AG09319 (cell line): ENCODE measurements around the gene BBS9.

Experiments
- DNase-seq: peaks from one replicate; pipeline ENCODE4 v3.0.0-alpha.2; 2010; ENCODE audit warnings: low read depth; ENCODE audit errors: extremely low read depth
- CTCF ChIP-seq: IDR thresholded peaks from 2 replicates; pipeline ENCODE4 v1.5.1; 2011; ENCODE audit warnings: low read depth, mild to moderate bottlenecking, inconsistent platforms, low read length, moderate library complexity

The BBS9 gene

GRCh38 chr7:33610918-33611317 lies 481.6 kb downstream of the BBS9 start:
- no peak for TF ChIP-seq CTCF
- no peak for DNase-seq

- no peak for TF ChIP-seq CTCF
- no peak for DNase-seq
Measured at GRCh38 chr7:33612442-33612841, 483.1 kb downstream of the BBS9 start.

GRCh38 chr7:33614357-33615117 lies 485.2 kb downstream of the BBS9 start:
- DNase-seq: no peak
- no peak for TF ChIP-seq CTCF

GRCh38 chr7:33616752-33617151 lies 487.4 kb downstream of the BBS9 start:
- no peak for TF ChIP-seq CTCF
- DNase-seq: no peak

- no peak for TF ChIP-seq CTCF
- DNase-seq: no peak
Measured at GRCh38 chr7:33619264-33619663, 489.9 kb downstream of the BBS9 start.

GRCh38 chr7:33623267-33623666 lies 493.9 kb downstream of the BBS9 start:
- no peak for TF ChIP-seq CTCF
- DNase-seq: no peak

GRCh38 chr7:33624215-33624614 lies 494.9 kb downstream of the BBS9 start:
- no peak for TF ChIP-seq CTCF
- no peak for DNase-seq
